Measurements from ENCODE around the gene IQGAP1.
"Not testable (repeated sequence)": the region's sequence is repeated elsewhere in the genome, so short reads cannot be mapped to it uniquely, and the experiment has no call there.

Gene IQGAP1

GRCh38 chr15:90493647-90494046 is 105.6 kb downstream of the IQGAP1 start:
- DNase-seq, result no peak

- no peak for DNase-seq
Measured at GRCh38 chr15:90495067-90495466, 107.0 kb downstream of the IQGAP1 start.

DNA sequence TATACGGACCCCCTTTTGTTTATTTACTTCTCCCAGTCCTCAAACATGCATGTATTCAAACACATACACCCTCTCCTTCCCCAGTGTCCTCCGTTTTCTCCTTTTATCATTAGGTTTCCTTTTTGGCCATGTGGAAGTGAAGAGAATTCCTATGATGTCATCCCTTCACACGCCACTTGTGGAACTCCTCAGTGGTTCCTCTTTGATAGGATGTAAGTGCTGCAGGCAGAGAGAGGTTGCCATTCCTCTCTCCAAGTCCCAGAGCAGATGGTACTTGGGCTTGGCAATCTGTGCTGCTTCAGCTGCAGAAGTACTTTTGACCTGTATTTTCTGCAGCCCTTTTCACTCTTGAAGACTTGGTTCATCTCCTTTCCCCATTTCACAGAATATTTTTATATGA is 108.7 kb downstream of the IQGAP1 start:
- DNase-seq, result no peak

DNA sequence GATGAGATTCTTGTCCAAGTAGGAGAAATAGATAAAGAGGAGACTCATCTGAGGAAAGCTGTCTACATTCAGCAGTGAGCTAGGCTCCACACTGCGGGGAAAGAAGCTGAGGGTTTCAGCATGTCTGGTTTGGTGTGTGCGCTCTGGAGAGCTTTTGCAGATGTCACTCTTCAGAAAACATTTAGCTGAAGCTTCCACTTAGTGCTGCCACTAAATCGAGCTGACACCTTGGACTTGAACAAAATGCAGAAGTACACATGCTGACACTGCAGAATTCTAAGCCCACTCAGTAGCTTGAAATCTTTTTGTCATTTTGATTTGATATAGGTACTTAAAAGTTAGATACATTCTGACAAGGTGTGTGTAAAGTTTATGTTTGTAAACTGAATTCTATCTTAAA is 109.3 kb downstream of the IQGAP1 start:
- no peak for DNase-seq

DNA sequence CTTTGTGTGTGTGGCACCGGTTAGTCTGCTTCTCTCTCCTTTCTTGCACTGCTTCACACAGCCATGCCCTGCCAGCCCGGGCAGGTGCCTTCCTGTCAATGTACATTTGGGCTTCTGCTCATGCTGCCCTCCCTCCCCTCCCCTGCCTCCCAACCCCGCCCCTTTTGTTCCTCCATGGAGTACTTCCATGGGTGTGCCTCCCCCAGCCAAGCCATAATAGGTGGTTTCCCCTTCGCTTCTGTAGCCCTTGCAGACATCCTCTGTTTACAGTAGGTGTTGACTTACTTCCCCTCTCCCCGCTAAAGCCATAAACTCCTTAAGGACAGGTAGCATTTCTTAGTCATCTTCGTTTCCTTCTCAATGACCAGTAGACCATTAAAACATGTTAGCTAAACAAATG is 109.9 kb downstream of the IQGAP1 start:
- DNase-seq, result peak; percentile 35

- DNase-seq, result no peak
Measured at GRCh38 chr15:90500171-90500570, 112.1 kb downstream of the IQGAP1 start.

DNA sequence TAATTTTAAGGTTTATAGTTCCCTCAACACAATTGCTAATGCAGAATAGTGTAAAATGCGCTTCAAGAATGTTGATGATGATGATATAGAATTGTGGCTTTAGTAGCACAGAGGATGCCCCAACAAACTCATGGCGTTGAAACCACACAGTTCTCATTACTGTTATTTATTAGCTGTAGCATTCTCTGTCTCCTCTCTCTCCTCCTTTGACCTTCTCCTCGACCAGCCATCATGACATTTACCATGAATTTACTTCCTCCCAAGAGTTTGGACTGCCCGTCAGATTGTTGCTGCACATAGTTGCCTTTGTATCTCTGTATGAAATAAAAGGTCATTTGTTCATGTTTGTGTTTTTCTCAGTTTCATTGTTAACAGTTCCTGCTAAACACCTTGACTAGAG is 113.9 kb downstream of the IQGAP1 start:
- no peak for DNase-seq

- DNase-seq, result not testable (repeated sequence)
Measured at GRCh38 chr15:90510781-90511180, 122.7 kb downstream of the IQGAP1 start.

DNA sequence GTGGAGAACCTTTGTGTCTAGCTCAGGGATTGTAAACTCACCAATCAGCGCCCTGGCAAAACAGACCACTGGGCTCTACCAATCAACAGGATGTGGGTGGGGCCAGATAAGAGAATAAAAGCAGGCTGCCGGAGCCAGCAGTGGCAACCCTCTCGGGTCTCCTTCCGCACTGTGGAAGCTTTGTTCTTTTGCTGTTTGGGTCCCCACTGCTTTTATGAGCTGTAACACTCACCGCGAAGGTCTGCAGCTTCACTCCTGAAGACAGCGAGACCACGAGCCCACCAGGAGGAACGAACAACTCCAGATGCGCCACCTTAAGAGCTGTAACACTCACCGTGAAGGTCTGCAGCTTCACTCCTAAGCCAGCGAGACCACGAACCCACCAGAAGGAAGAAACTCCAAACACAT is 123.2 kb downstream of the IQGAP1 start:
- not testable (repeated sequence) for DNase-seq

GRCh38 chr15:90512276-90512675 is 124.2 kb downstream of the IQGAP1 start:
- no peak for DNase-seq

GRCh38 chr15:90512981-90513380 is 124.9 kb downstream of the IQGAP1 start:
- DNase-seq, result no peak

DNA sequence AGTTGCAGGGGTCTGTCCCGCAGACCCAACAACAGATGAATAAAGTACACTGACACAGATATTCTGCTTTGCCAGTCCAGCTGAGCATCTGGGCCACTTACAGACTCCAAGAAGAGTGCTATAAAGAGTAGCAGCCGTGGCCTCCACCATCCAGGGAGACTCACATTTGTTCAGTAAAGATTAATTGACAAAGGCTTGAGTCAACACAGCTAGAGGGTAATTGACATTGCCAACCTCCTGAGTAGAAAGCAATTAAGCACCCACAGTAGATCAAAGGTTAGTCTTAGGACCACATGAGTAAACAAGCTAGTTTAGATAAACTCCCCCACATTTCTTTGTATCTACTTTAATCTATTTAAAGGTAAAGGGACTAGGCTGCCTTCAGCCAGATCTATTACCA is 125.4 kb downstream of the IQGAP1 start:
- no peak for DNase-seq

GRCh38 chr15:90513893-90514292 is 125.9 kb downstream of the IQGAP1 start:
- not testable (repeated sequence) for DNase-seq

- DNase-seq, result no peak
Measured at GRCh38 chr15:90519688-90520087, 131.6 kb downstream of the IQGAP1 start.

DNA sequence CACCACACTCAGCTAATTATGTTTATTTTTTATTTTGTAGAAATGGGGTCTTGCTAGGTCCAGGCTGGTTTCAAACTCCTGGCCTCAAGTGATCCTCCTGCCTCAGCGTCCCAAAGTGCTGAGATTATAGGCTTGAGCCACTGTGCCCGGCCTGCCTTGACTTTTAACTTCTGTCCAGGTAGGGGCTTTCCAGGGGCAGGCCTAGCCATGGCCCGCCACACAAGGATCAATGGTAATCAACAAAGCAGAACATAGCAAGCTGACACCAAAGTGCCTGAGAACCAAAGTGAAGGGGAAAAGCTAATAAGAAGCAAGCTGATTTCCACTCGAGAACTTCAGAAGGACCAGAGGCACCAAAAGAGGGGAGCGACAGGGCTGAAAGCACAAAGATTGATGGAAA is 132.3 kb downstream of the IQGAP1 start:
- no peak for DNase-seq

GRCh38 chr15:90523373-90523772 is 135.3 kb downstream of the IQGAP1 start:
- DNase-seq, result no peak

DNA sequence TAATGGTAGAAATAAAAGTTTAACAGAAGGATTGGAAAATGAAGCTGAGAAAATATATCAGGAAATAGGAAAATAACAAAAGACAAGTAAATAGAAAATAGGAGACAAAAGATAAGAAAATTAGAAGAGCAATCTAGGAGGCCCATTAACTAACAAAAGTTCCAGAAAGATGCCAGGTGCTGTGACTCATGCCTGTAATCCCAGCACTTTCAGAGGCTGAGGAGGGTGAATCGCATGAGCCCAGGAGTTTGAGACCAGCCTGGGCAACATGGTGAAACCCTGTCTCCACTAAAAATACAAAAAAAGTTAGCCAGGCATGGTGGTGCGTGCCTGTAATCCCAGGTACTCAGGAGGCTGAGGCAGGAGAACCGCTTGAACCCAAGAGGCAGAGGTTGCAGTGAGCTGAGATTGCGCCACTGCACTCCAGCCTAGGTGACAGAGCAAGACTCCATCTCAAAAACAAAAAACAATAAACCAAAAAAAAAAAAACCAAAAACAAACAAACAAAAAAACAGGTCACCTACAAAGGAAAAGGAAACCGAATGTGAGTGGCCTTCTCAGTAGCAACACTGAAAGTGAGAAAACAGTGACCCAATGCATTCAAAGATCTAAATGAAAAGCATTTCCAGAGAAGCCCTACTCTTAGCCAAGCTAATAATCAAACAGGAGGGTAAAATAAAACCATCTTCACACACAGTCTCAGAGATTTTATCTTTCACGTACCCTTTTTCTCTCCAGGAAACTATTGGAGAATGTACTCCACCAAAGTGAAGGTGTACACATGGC is 136.2 kb downstream of the IQGAP1 start:
- DNase-seq, result not testable (repeated sequence)

DNA sequence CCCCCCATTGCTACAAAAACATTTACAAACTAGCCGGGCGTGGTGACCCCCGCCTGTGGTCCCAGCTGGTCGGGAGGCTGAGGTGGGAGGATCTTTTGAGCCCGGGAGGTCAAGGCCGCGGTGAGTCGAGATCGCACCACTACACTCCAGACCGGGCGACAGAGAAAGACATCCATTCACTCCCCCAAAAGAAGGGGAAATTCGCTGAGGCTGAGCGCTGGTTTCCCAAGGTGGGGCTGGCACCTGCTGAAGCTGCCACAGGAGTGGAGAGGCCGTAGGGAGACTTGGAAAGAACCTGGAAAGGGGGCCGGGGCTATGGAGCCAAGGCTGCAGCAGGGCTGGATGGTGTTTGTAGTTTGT is 140.9 kb downstream of the IQGAP1 start:
- DNase-seq, result no peak

GRCh38 chr15:90529371-90530249 is 141.6 kb downstream of the IQGAP1 start, which contains the start of gene CRTC3:
Gene CRTC3 (plus strand): TSS chr15:90529923. CDS start chr15:90530072, 149 bp downstream.
- DNase-seq, result no peak

GRCh38 chr15:90530250-90531051 is 142.4 kb downstream of the IQGAP1 start:
- DNase-seq, result no peak

GRCh38 chr15:90531147-90531546 is 143.1 kb downstream of the IQGAP1 start:
- no peak for DNase-seq

GRCh38 chr15:90535254-90535653 is 147.2 kb downstream of the IQGAP1 start:
- DNase-seq, result no peak

GRCh38 chr15:90539789-90540188 is 151.7 kb downstream of the IQGAP1 start:
- no peak for DNase-seq
